ENCODE data around the gene PRDM16. TPM values are rescaled to one million over a fixed set of nuclear protein-coding genes. Genes with fewer than 3 reads are reported as not detected.

The PRDM16 gene
- total and polyA plus RNA-seq, 2 of the 8 experiments (the other 6 are each of a cell fraction or from before 2014, with no cell fraction given), result 0.39 to 0.43 TPM

- no peak overlapping the region for H2BK120ac ChIP-seq (replicated peaks; ENCODE audit: low read depth, low read length)
- FAIRE-seq (no peak), DNase-seq (ENCODE audit: low read depth in 1 of 2, low spot score in 2 of 2) (no peak)
- ChIA-PET POLR2A (ENCODE audit: partially characterized antibody) (no interaction called here), CTCF (ENCODE audit: partially characterized antibody) (interaction anchor here (1.0 kb wide), 1 partner anchor 171 kb away, joined by 3 read pairs; no protein-coding TSS in a partner anchor)
- H2BK20ac ChIP-seq (ENCODE audit: low read length), result no peak overlapping the region
- H3K36me3 ChIP-seq (ENCODE audit: control insufficient read depth in 2 of 4, insufficient read depth in 4 of 4, low read length in 3 of 4), result no peaks in the 10 kb centered on the region
- H2AK5ac ChIP-seq (ENCODE audit: low read depth, low read length), result no peak overlapping the region
- no peak overlapping the region for H2BK15ac ChIP-seq (ENCODE audit: low read length)
- 85% methylated on average over 11 of the region's 16 CpGs; no CpG with 5 or more reads in 1 of the 2 experiments for WGBS, 2 experiments (ENCODE audit: extremely low coverage in 1 of 2, insufficient coverage in 1 of 2, insufficient read length in 1 of 2, insufficient replicate concordance in 2 of 2, low coverage in 1 of 2, low lambda C conversion rate in 2 of 2, missing lambda C conversion rate in 1 of 2)
- no peak overlapping the region for H4K91ac ChIP-seq (replicated peaks; ENCODE audit: insufficient read length, low read length)
- H2AFZ ChIP-seq (ENCODE audit: low read length), result no peak overlapping the region
- H2BK12ac ChIP-seq (ENCODE audit: low read depth, low read length), result no peak overlapping the region
- H3K18ac ChIP-seq (ENCODE audit: extremely low read depth, low read length), result no peak overlapping the region
- no peak overlapping the region for H3K9ac ChIP-seq (replicated peaks in 1 of 4; ENCODE audit: extremely low read depth in 1 of 4, low read depth in 3 of 4, low read length in 3 of 4)
- no peaks in the 10 kb centered on the region for H3K23me2 ChIP-seq (ENCODE audit: low read depth, low read length)
- H3K4ac ChIP-seq (replicated peaks; ENCODE audit: insufficient read length, low read depth, low read length), result no peak overlapping the region
- H4K8ac ChIP-seq (ENCODE audit: extremely low read depth, insufficient read depth, low read length), result no peak overlapping the region
- H3K79me1 ChIP-seq (ENCODE audit: low read depth, low read length), result no peaks in the 10 kb centered on the region
- H3K56ac ChIP-seq (replicated peaks; ENCODE audit: insufficient read length, low read depth, low read length), result no peak overlapping the region
- no peak overlapping the region for H3K27ac ChIP-seq (ENCODE audit: low read depth, low read length)
- H2BK5ac ChIP-seq (ENCODE audit: low read depth, low read length), result no peak overlapping the region
- H4K20me1 ChIP-seq (replicated peaks in 1 of 2; ENCODE audit: control insufficient read depth in 1 of 2, insufficient read depth in 2 of 2, low read length in 2 of 2), result peaks cover 0 to 2% of the 10 kb centered on the region in 2 experiments
- H3K23ac ChIP-seq (ENCODE audit: insufficient read length), result no peak overlapping the region
- H3K14ac ChIP-seq (ENCODE audit: insufficient read length), result no peak overlapping the region
- H3K4me1 ChIP-seq (replicated peaks in 1 of 4; ENCODE audit: control insufficient read depth in 3 of 4, insufficient read depth in 4 of 4, low read length in 3 of 4), result peaks cover 0 to 5% (median 2%) of the 10 kb centered on the region in 4 experiments; a peak in 2 of 7 replicates
- H3K79me2 ChIP-seq (ENCODE audit: control insufficient read depth in 1 of 2, insufficient read depth in 2 of 2, low read length in 2 of 2), result no peaks in the 10 kb centered on the region
- H4K5ac ChIP-seq (ENCODE audit: insufficient read length, low read depth, low read length), result no peak overlapping the region
- no peaks in the 10 kb centered on the region for H3K9me3 ChIP-seq (ENCODE audit: insufficient read depth in 2 of 2, low read depth in 1 of 2, low read length in 1 of 2)
- H3K4me3 ChIP-seq (ENCODE audit: extremely low read depth in 1 of 4, insufficient read depth in 2 of 4, low read depth in 3 of 4, low read length in 4 of 4), result no peak overlapping the region
- no peak overlapping the region for H3K4me2 ChIP-seq (ENCODE audit: insufficient read depth in 1 of 2, low read depth in 2 of 2, low read length in 2 of 2)
- H3K27me3 ChIP-seq (replicated peaks in 1 of 4; ENCODE audit: control insufficient read depth in 3 of 4, extremely low read depth in 1 of 4, insufficient read depth in 3 of 4, low read length in 3 of 4), result peaks cover 0 to 14% (median 8%) of the 10 kb centered on the region in 4 experiments; a peak in 3 of 7 replicates
- TF ChIP-seq GTF2F1 (IDR thresholded peaks at IDR 0.05; ENCODE audit: borderline replicate concordance, low read depth, low read length), result no peak
- TF ChIP-seq EGR1 (IDR thresholded peaks at IDR 0.05; ENCODE audit: borderline replicate concordance, low read depth, low read length), result no peak
- no peak for TF ChIP-seq POLR2AphosphoS5 (IDR thresholded peaks at IDR 0.05; ENCODE audit: low read depth, low read length)
- TF ChIP-seq CTBP2 (IDR thresholded peaks at IDR 0.05; ENCODE audit: borderline replicate concordance, insufficient read depth, insufficient read length, low read length), result no peak
- no peak for TF ChIP-seq FOSL1 (IDR thresholded peaks at IDR 0.05; ENCODE audit: insufficient read depth, low read depth, low read length)
- TF ChIP-seq EP300 (IDR thresholded peaks at IDR 0.05; ENCODE audit: borderline replicate concordance in 1 of 2, low read depth in 2 of 2, low read length in 2 of 2), result no peak
- no peak for TF ChIP-seq SAP30 (IDR thresholded peaks at IDR 0.05; ENCODE audit: insufficient read depth, insufficient replicate concordance, low read length)
- no peak for TF ChIP-seq BRCA1 (IDR thresholded peaks at IDR 0.05; ENCODE audit: low read depth, low read length)
- TF ChIP-seq CBX5 (IDR thresholded peaks at IDR 0.05; ENCODE audit: low read depth, low read length), result no peak
- TF ChIP-seq TAF1 (IDR thresholded peaks at IDR 0.05; ENCODE audit: low read depth, low read length), result no peak
- no peak for TF ChIP-seq HDAC6 (IDR thresholded peaks at IDR 0.05; ENCODE audit: low read depth, low read length)
- no peak for TF ChIP-seq USF2 (IDR thresholded peaks at IDR 0.05; ENCODE audit: low read length)
- no peak for TF ChIP-seq SP4 (IDR thresholded peaks at IDR 0.05; ENCODE audit: low read length)
- no peak for TF ChIP-seq SIRT6 (IDR thresholded peaks at IDR 0.05; ENCODE audit: low read length)
Measured at GRCh38 chr1:3246251-3246650, 177.2 kb downstream of the PRDM16 start.

Measured in H1 (cell line).